KMS-11 (cell line): ENCODE measurements around the gene WFDC5.
"Not testable (repeated sequence)": the region's sequence is repeated elsewhere in the genome, so short reads cannot be mapped to it uniquely, and the experiment has no call there.

Experiments
- H2AFZ ChIP-seq: fragments of 200-600 bp; sonication (generic); 2 replicates; pipeline ENCODE4 v1.6.1; 2016; ENCODE audit warnings: antibody characterized with exemption, mixed run types, low read depth
- H3K27ac ChIP-seq: fragments of 200-600 bp; sonication (generic); 2 replicates; pipeline ENCODE4 v1.6.1; 2016; ENCODE audit warnings: mild to moderate bottlenecking, mixed run types
- H3K27me3 ChIP-seq: fragments of 200-600 bp; sonication (generic); 2 replicates; pipeline ENCODE4 v1.6.1; 2017; ENCODE audit warnings: mild to moderate bottlenecking, low read depth, mixed run types, moderate library complexity; ENCODE audit not compliant: insufficient read depth
- H3K36me3 ChIP-seq: fragments of 200-600 bp; sonication (generic); 2 replicates; pipeline ENCODE4 v1.6.1; 2017; ENCODE audit warnings: mild to moderate bottlenecking, mixed run types; ENCODE audit not compliant: insufficient read depth
- H3K4me1 ChIP-seq: fragments of 200-600 bp; sonication (generic); 2 replicates; pipeline ENCODE4 v1.6.1; 2016; ENCODE audit warnings: mild to moderate bottlenecking, low read depth, mixed run types; ENCODE audit not compliant: poor library complexity, severe bottlenecking
- H3K4me2 ChIP-seq: fragments of 200-600 bp; sonication (generic); 2 replicates; pipeline ENCODE4 v1.7.0; 2016; ENCODE audit warnings: mild to moderate bottlenecking, mixed run types
- H3K4me3 ChIP-seq: fragments of 200-600 bp; sonication (generic); IDR thresholded peaks from 2 replicates; pipeline ENCODE4 v1.6.1; 2017; ENCODE audit warnings: low read depth, low read length, mixed read lengths; ENCODE audit not compliant: insufficient read depth
- H3K79me2 ChIP-seq: fragments of 200-600 bp; sonication (generic); 2 replicates; pipeline ENCODE4 v1.6.1; 2016; ENCODE audit warnings: low read depth, mixed run types; ENCODE audit not compliant: insufficient read depth
- H3K9ac ChIP-seq: fragments of 200-600 bp; sonication (generic); 2 replicates; pipeline ENCODE4 v1.6.1; 2016; ENCODE audit warnings: mild to moderate bottlenecking, mixed run types
- H4K20me1 ChIP-seq: fragments of 200-600 bp; sonication (generic); 2 replicates; pipeline ENCODE4 v1.6.1; 2016; ENCODE audit warnings: mild to moderate bottlenecking, mixed run types; ENCODE audit not compliant: insufficient read depth
- CTCF ChIP-seq: fragments of 200-600 bp; sonication (generic); conservative IDR thresholded peaks from 2 replicates; pipeline ENCODE4 v1.6.1; 2017; ENCODE audit warnings: low read depth, mild to moderate bottlenecking, antibody characterized with exemption, low read length, moderate library complexity, mixed read lengths

WFDC5 gene

GRCh38 chr20:45140836-45141235, 25.9 kb upstream of the WFDC5 start:
- Histone ChIP-seq H3K4me2 (no peak overlapping the region), H3K27me3 (no peaks in the 10 kb centered on the region), H3K36me3 (no peaks in the 10 kb centered on the region), H3K4me1 (peaks cover 4% of the 10 kb centered on the region), H4K20me1 (no peaks in the 10 kb centered on the region), H2AFZ (no peak overlapping the region), H3K27ac (no peak overlapping the region), H3K79me2 (no peaks in the 10 kb centered on the region), H3K9ac (no peak overlapping the region), H3K4me3 (no peak overlapping the region)
- no peak for TF ChIP-seq CTCF

GRCh38 chr20:45139733-45140375, 24.9 kb upstream of the WFDC5 start:
- not testable (repeated sequence) for H3K27ac ChIP-seq, H3K4me3 ChIP-seq, H3K9ac ChIP-seq, H4K20me1 ChIP-seq, H2AFZ ChIP-seq, H3K36me3 ChIP-seq, H3K79me2 ChIP-seq, H3K4me2 ChIP-seq, H3K27me3 ChIP-seq, H3K4me1 ChIP-seq

GRCh38 chr20:45138561-45139300, 23.8 kb upstream of the WFDC5 start:
- no peak overlapping the region for H3K9ac ChIP-seq
- H3K4me2 ChIP-seq: peak overlapping the region; percentile 10; the same call in 1 of the 2 replicates
- no peaks in the 10 kb centered on the region for H3K36me3 ChIP-seq
- peak; percentile 95 for TF ChIP-seq CTCF
- peaks cover 4% of the 10 kb centered on the region for H3K4me1 ChIP-seq
- H3K27me3 ChIP-seq: no peaks in the 10 kb centered on the region
- H2AFZ ChIP-seq: peak overlapping the region; percentile 43; the same call in 1 of the 2 replicates
- no peak overlapping the region for H3K4me3 ChIP-seq
- H3K27ac ChIP-seq: no peak overlapping the region
- no peaks in the 10 kb centered on the region for H4K20me1 ChIP-seq
- H3K79me2 ChIP-seq: no peaks in the 10 kb centered on the region

- no peak for TF ChIP-seq CTCF
- H3K79me2 ChIP-seq: no peaks in the 10 kb centered on the region
These were observed 21.9 kb upstream of the WFDC5 start for GRCh38 chr20:45136911-45137310.

GRCh38 chr20:45128099-45128498, 13.1 kb upstream of the WFDC5 start:
- Histone ChIP-seq H3K36me3 (no peaks in the 10 kb centered on the region), H3K27me3 (no peaks in the 10 kb centered on the region), H3K79me2 (no peaks in the 10 kb centered on the region), H3K9ac (no peak overlapping the region), H4K20me1 (no peaks in the 10 kb centered on the region), H3K4me2 (no peak overlapping the region), H2AFZ (no peak overlapping the region), H3K4me3 (no peak overlapping the region), H3K27ac (no peak overlapping the region), H3K4me1 (no peaks in the 10 kb centered on the region)
- TF ChIP-seq CTCF: no peak

More at GRCh38 chr20:45136911-45137310, 21.9 kb upstream of the WFDC5 start:
- Histone ChIP-seq H3K4me3 (no peak overlapping the region), H3K27ac (no peak overlapping the region), H2AFZ (no peak overlapping the region), H3K4me1 (peaks cover 4% of the 10 kb centered on the region), H3K9ac (no peak overlapping the region), H3K36me3 (no peaks in the 10 kb centered on the region), H3K27me3 (no peaks in the 10 kb centered on the region), H4K20me1 (no peaks in the 10 kb centered on the region), H3K4me2 (no peak overlapping the region)
